ENCODE measurements around the gene APBB2.
"Not testable (repeated sequence)": the region's sequence is repeated elsewhere in the genome, so short reads cannot be mapped to it uniquely, and the experiment has no call there.

The APBB2 gene

GRCh38 chr4:40822420-40823166 is 391.7 kb downstream of the APBB2 start:
- TF ChIP-seq BACH2 (CRISPR knock-in tag; IDR thresholded peaks at IDR 0.05; ENCODE audit: borderline replicate concordance): no peak
- TF ChIP-seq ZNF565 (CRISPR knock-in tag; conservative IDR thresholded peaks at IDR 0.05; ENCODE audit: low read depth): no peak
- no peak for TF ChIP-seq GLIS3 (CRISPR knock-in tag; IDR thresholded peaks at IDR 0.05)
- no peak for TF ChIP-seq ZC3H10 (CRISPR knock-in tag; IDR thresholded peaks at IDR 0.05)
- no peak for TF ChIP-seq SNAI2 (CRISPR knock-in tag; IDR thresholded peaks at IDR 0.05)
- TF ChIP-seq POU6F1 (CRISPR knock-in tag; IDR thresholded peaks at IDR 0.05; ENCODE audit: borderline replicate concordance, low read depth): no peak
- no peak for TF ChIP-seq ESRRG (CRISPR knock-in tag; IDR thresholded peaks at IDR 0.05)
- no peak for TF ChIP-seq CREB5 (CRISPR knock-in tag; IDR thresholded peaks at IDR 0.05; ENCODE audit: low read depth)
- no peak for TF ChIP-seq TOX (CRISPR knock-in tag; IDR thresholded peaks at IDR 0.05; ENCODE audit: borderline replicate concordance)
- no peak for TF ChIP-seq PPARA (CRISPR knock-in tag; IDR thresholded peaks at IDR 0.05; ENCODE audit: borderline replicate concordance)
- TF ChIP-seq ZFP3 (CRISPR knock-in tag; IDR thresholded peaks at IDR 0.05): no peak
- ATAC-seq: no peak

GRCh38 chr4:40820101-40820500 is 394.2 kb downstream of the APBB2 start:
- TF ChIP-seq ZFP3 (CRISPR knock-in tag; IDR thresholded peaks at IDR 0.05) (no peak), ZNF8 (CRISPR knock-in tag; IDR thresholded peaks at IDR 0.05) (no peak), ZNF565 (CRISPR knock-in tag; conservative IDR thresholded peaks at IDR 0.05; ENCODE audit: low read depth) (no peak), TSHZ2 (CRISPR knock-in tag; IDR thresholded peaks at IDR 0.05) (no peak), ZNF70 (CRISPR knock-in tag; IDR thresholded peaks at IDR 0.05) (no peak), ZC3H10 (CRISPR knock-in tag; IDR thresholded peaks at IDR 0.05) (no peak), ISL1 (CRISPR knock-in tag; IDR thresholded peaks at IDR 0.05) (no peak), ARNTL (CRISPR knock-in tag; IDR thresholded peaks at IDR 0.05; ENCODE audit: borderline replicate concordance, low read depth) (no peak), ZFP30 (CRISPR knock-in tag; IDR thresholded peaks at IDR 0.05) (no peak), SNAI2 (CRISPR knock-in tag; IDR thresholded peaks at IDR 0.05) (no peak), RARB (CRISPR knock-in tag; IDR thresholded peaks at IDR 0.05) (no peak), TCF4 (CRISPR knock-in tag; IDR thresholded peaks at IDR 0.05; ENCODE audit: borderline replicate concordance) (no peak), OSR1 (CRISPR knock-in tag; IDR thresholded peaks at IDR 0.05) (no peak)
- TF ChIP-seq, protein P1, sequence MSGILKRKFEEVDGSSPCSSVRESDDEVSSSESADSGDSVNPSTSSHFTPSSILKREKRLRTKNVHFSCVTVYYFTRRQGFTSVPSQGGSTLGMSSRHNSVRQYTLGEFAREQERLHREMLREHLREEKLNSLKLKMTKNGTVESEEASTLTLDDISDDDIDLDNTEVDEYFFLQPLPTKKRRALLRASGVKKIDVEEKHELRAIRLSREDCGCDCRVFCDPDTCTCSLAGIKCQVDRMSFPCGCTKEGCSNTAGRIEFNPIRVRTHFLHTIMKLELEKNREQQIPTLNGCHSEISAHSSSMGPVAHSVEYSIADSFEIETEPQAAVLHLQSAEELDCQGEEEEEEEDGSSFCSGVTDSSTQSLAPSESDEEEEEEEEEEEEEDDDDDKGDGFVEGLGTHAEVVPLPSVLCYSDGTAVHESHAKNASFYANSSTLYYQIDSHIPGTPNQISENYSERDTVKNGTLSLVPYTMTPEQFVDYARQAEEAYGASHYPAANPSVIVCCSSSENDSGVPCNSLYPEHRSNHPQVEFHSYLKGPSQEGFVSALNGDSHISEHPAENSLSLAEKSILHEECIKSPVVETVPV (CRISPR knock-in tag; IDR thresholded peaks at IDR 0.05): no peak

GRCh38 chr4:40817157-40817556 is 397.2 kb downstream of the APBB2 start:
- not testable (repeated sequence) for ATAC-seq

More at GRCh38 chr4:40820101-40820500, 394.2 kb downstream of the APBB2 start:
- no peak for ATAC-seq

GRCh38 chr4:40812856-40813255 is 401.5 kb downstream of the APBB2 start:
- no peak for ATAC-seq
- no peak for TF ChIP-seq ISL1 (CRISPR knock-in tag; IDR thresholded peaks at IDR 0.05)
- no peak for TF ChIP-seq TOX (CRISPR knock-in tag; IDR thresholded peaks at IDR 0.05; ENCODE audit: borderline replicate concordance)
- TF ChIP-seq, protein P1 (CRISPR knock-in tag; IDR thresholded peaks at IDR 0.05): no peak
- TF ChIP-seq ZC3H10 (CRISPR knock-in tag; IDR thresholded peaks at IDR 0.05): no peak
- TF ChIP-seq ZNF8 (CRISPR knock-in tag; IDR thresholded peaks at IDR 0.05): no peak
- TF ChIP-seq, protein P2, sequence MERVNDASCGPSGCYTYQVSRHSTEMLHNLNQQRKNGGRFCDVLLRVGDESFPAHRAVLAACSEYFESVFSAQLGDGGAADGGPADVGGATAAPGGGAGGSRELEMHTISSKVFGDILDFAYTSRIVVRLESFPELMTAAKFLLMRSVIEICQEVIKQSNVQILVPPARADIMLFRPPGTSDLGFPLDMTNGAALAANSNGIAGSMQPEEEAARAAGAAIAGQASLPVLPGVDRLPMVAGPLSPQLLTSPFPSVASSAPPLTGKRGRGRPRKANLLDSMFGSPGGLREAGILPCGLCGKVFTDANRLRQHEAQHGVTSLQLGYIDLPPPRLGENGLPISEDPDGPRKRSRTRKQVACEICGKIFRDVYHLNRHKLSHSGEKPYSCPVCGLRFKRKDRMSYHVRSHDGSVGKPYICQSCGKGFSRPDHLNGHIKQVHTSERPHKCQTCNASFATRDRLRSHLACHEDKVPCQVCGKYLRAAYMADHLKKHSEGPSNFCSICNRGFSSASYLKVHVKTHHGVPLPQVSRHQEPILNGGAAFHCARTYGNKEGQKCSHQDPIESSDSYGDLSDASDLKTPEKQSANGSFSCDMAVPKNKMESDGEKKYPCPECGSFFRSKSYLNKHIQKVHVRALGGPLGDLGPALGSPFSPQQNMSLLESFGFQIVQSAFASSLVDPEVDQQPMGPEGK (CRISPR knock-in tag; IDR thresholded peaks at IDR 0.05; ENCODE audit: borderline replicate concordance): no peak
- no peak for TF ChIP-seq TSHZ2 (CRISPR knock-in tag; IDR thresholded peaks at IDR 0.05)
- TF ChIP-seq SNAI2 (CRISPR knock-in tag; IDR thresholded peaks at IDR 0.05): no peak

Data from SK-N-SH treated with all-trans-retinoic acid at 6 μM for 48 hours (cell line).